NCI-H446 treated with DMSO at 0.1 percent for 48 hours (cell line): ENCODE data around the gene ANKMY2.
"Not testable (repeated sequence)": the region's sequence is repeated elsewhere in the genome, so short reads cannot be mapped to it uniquely, and the experiment has no call there.

ENCODE experiments used
- DNase-seq: peaks from one replicate; lab custom pipeline; 2025; lab: John Stamatoyannopoulos, UW

Gene ANKMY2

GRCh38 chr7:16626388-16626787 lies 19.2 kb downstream of the ANKMY2 start:
- no peak for DNase-seq

GRCh38 chr7:16619979-16620408 lies 25.6 kb downstream of the ANKMY2 start:
- no peak for DNase-seq

GRCh38 chr7:16616542-16616941 lies 29.0 kb downstream of the ANKMY2 start:
- DNase-seq = no peak

GRCh38 chr7:16616122-16616521 lies 29.4 kb downstream of the ANKMY2 start:
- no peak for DNase-seq

- DNase-seq = no peak
Observed at GRCh38 chr7:16615228-16615627, 30.3 kb downstream of the ANKMY2 start.

- DNase-seq = no peak
Observed at GRCh38 chr7:16611711-16612110, 33.8 kb downstream of the ANKMY2 start.

GRCh38 chr7:16609842-16610450 lies 35.6 kb downstream of the ANKMY2 start:
- DNase-seq = no peak

GRCh38 chr7:16606704-16607103 lies 38.9 kb downstream of the ANKMY2 start:
- DNase-seq = no peak

GRCh38 chr7:16604054-16604453 lies 41.5 kb downstream of the ANKMY2 start:
- DNase-seq = no peak

- no peak for DNase-seq
Observed at GRCh38 chr7:16603633-16604032, 41.9 kb downstream of the ANKMY2 start.

GRCh38 chr7:16599860-16600259 lies 45.7 kb downstream of the ANKMY2 start:
- no peak for DNase-seq

GRCh38 chr7:16598015-16598414 lies 47.5 kb downstream of the ANKMY2 start:
- no peak for DNase-seq

GRCh38 chr7:16595596-16595995 lies 50.0 kb downstream of the ANKMY2 start:
- not testable (repeated sequence) for DNase-seq

GRCh38 chr7:16594676-16595075 lies 50.9 kb downstream of the ANKMY2 start:
- DNase-seq = no peak

GRCh38 chr7:16594061-16594460 lies 51.5 kb downstream of the ANKMY2 start:
- DNase-seq = no peak

GRCh38 chr7:16592395-16592794 lies 53.2 kb downstream of the ANKMY2 start:
- no peak for DNase-seq

- no peak for DNase-seq
Observed at GRCh38 chr7:16590424-16590823, 55.1 kb downstream of the ANKMY2 start.

GRCh38 chr7:16589881-16590280 lies 55.7 kb downstream of the ANKMY2 start:
- no peak for DNase-seq

- DNase-seq = peak; percentile 73
Observed at GRCh38 chr7:16587790-16588189, 57.8 kb downstream of the ANKMY2 start.

GRCh38 chr7:16587129-16587528 lies 58.4 kb downstream of the ANKMY2 start:
- no peak for DNase-seq

- no peak for DNase-seq
Observed at GRCh38 chr7:16586081-16586874, 59.3 kb downstream of the ANKMY2 start.

GRCh38 chr7:16585540-16585939 lies 60.0 kb downstream of the ANKMY2 start:
- no peak for DNase-seq

GRCh38 chr7:16583834-16584233 lies 61.7 kb downstream of the ANKMY2 start:
- no peak for DNase-seq

- DNase-seq = no peak
Observed at GRCh38 chr7:16581286-16581685, 64.3 kb downstream of the ANKMY2 start.
